HTERT RPE-1 (cell line): Measurements from ENCODE around the gene SLC30A4.
"Not testable (repeated sequence)": the region's sequence is repeated elsewhere in the genome, so short reads cannot be mapped to it uniquely, and the experiment has no call there.

Experiments used
- in situ Hi-C: fragments of 300-500 bp; cut with MboI; formaldehyde crosslinking; loops from 4 replicates; pipeline ENCODE4 v1.14.3; 2020; ENCODE audit warnings: low sequenced_read_pairs

Gene SLC30A4, protein sequence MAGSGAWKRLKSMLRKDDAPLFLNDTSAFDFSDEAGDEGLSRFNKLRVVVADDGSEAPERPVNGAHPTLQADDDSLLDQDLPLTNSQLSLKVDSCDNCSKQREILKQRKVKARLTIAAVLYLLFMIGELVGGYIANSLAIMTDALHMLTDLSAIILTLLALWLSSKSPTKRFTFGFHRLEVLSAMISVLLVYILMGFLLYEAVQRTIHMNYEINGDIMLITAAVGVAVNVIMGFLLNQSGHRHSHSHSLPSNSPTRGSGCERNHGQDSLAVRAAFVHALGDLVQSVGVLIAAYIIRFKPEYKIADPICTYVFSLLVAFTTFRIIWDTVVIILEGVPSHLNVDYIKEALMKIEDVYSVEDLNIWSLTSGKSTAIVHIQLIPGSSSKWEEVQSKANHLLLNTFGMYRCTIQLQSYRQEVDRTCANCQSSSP

DNA sequence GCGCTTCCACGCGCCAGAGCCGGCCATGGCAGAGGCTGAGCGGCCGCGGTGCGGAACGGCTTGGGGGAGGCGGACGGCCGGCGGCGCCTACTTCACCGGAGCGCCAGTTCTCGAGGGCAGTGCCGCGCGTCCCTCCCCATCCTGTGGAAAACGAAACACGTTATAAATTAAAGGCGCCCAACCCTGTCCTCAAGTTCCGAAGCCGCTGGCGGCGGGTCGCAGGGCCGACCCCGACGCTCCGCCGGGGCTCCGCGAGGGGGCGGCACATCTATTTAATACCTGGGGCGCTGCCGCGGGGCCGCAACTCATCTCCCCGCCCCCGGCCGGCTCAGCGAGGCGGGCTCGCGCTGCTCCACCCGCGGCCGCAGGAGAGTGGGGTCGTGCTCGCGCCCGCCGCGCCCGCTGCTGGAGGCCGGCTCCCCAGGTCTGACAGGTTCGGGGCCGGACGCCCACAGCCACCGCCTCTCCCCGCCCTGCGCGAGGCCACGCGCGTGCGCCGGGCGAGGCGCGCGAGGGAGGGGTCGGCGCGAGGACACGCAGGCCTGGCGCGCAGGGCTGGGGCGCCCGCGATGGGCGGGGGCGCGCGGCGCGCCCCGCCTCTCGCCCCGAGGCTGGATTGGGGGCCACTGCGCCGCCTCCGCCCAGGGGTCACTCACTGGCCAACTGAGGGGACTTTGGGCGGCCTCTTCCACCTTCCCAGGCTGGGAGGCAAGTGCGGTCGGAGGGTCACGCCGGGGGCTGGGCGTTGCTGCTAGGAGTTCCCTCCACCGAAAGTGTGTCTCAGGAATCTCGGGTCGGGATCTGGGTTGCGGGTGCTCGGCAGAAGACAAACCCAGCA lies at the start of gene SLC30A4:
Gene SLC30A4, minus strand, starts transcription at position 428 of the 838 bp plus-strand sequence. Its CDS starts 401 bp downstream, at position 27.
- in situ Hi-C loops: no loop called here

DNA sequence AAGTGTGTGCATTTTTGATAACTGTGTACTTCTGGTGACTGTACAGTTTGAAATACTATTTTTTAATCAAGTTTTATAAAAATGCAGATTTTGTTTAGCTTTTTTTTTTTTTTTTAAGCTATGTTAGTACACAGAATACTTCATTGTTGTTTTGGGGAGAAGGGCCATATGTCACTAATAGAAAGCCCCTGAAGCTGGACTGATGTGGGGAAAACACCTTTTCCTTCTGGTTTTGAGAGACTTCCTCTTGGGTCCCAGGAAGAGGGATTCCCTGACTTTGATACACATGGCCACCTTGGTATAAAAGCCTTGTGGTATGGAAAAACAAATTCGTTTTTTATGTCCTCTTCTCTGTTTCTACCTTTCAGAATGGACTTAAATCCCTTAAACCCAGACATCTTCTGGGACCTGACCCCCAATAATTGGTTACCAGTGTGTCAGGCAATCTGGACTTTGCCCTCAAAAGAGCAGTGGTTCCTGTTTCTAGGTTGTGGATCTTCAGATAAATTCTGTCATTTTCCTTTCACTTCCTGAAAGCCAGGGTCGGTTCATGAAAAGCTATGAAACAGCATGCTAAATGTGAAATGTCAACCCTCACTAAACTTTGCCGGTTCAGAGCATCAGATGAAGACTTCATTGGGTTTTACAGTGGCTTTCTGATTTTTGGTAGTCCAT lies 33.5 kb upstream of the SLC30A4 start:
- in situ Hi-C loops: no loop called here

DNA sequence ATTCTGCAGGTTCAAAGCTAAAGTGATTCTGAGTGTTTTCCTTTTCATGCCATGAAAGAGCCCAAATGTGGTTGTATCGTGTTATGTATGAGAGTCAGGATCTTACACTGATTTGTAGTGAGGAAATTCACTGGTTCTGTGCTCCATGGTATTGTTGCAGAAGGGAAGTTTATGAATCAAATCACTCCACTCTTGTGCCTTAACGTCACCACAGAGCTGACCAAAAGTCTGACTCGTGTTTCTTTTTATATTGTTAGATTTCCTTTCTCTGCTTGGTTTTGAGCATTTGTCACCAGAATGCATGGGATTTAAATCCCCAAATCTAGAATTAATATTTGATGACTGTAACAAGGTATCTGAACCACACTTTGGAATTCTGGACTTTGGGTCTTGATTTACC lies 29.1 kb upstream of the SLC30A4 start:
- in situ Hi-C loops: no loop called here

DNA sequence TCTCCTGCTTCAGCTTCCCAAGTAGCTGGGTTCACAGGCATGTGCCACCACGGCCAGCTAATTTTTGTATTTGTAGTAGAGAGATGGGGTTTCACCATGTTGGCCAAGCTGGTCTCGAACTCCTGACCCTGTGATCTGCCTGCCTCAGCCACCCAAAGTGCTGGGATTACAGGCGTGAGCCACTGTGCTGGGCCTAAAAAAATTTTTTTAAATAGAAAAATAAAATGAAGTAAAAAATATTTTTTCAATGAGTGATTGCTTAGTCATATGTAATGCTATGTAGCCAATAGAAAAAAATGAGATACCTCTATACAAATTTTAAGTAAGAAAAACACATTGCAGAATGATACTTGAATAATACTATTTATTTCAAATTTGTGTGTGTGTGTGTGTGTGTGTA lies 27.9 kb upstream of the SLC30A4 start:
- in situ Hi-C loops: no loop called here

DNA sequence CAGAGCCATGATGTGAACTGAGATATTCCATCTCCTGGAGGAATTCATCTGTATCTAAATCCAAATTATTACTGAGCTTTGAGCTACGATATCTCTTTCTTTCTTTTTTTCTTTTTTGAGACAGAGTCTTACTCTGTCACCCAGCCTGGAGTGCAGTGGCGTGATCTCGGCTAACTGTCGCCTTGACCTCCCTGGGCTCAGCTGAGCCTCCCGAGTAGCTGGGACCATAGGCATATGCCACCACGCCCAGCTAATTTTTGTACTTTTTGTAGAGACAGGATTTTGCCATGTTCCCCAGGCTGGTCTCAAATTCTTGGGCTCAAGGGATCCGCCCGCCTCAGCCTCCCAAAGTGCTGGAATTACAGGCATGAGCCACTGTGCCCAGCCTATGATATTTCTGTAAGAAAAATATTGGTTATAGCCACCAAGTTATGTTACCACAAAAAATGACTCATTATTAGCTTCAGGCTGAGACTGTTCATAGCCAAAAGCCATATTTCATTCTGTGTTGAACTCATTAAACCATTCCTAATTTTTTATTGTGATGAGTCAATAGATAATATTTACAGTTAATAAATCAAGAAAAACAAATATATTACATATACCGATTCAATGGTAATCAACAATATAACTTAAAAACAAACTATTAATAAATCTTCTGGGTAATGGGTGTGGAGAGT lies 27.1 kb upstream of the SLC30A4 start:
- in situ Hi-C loops: no loop called here

DNA sequence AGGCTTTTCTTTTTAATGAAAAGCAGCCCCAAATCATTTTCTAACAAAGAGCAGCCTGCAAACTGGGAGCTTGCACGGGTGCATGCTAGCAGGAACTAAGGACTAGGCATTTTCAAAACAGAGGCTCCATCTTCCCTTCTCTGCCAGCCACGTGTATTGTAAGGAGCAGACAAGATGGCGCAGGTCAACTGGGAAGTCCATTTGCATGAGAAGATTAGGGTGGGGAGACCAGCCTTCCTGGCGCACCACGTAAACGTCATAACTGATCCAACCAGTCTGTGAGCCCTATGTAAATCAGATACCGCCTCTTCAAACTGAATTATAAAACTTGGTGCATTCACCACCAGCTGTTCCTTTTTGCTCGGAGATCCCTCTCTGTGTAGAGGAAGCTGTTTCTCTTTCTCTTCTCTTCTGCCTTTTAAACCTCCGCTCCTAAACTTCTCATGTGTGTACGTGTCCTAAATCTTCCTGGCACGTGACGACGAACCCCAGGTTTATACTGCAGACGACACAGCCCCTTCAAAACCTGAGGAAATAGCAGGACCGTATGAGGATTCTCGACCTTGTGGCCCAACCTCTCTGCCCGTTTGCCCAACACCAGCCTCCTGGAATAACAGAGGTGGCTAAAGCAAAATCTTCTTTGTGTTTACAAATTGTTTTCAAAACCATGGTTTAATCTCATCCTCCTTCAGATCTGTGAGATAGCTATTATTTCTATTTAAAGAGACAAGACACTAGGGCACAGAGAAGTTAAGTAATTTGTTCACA lies 26.4 kb upstream of the SLC30A4 start:
- in situ Hi-C loops: no loop called here

DNA sequence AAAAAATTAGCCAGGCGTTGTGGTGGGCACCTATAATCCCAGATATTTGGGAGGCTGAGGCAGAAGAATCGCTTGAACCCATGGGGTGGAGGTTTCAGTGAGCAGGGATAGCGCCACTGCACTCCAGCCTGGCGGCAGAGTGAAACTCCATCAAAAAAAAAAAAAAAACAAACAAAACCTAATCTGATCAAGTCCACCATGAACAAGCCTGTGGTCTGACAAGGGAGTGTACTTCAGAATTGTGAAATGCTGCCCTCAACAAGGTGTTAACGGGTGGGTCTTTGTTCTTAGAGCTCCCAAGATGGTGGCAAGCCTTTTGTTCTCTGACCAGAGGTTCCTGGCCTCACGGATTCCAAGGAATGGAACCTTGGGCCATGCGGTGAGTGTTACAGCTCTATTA lies 24.2 kb upstream of the SLC30A4 start:
- in situ Hi-C loops: no loop called here

DNA sequence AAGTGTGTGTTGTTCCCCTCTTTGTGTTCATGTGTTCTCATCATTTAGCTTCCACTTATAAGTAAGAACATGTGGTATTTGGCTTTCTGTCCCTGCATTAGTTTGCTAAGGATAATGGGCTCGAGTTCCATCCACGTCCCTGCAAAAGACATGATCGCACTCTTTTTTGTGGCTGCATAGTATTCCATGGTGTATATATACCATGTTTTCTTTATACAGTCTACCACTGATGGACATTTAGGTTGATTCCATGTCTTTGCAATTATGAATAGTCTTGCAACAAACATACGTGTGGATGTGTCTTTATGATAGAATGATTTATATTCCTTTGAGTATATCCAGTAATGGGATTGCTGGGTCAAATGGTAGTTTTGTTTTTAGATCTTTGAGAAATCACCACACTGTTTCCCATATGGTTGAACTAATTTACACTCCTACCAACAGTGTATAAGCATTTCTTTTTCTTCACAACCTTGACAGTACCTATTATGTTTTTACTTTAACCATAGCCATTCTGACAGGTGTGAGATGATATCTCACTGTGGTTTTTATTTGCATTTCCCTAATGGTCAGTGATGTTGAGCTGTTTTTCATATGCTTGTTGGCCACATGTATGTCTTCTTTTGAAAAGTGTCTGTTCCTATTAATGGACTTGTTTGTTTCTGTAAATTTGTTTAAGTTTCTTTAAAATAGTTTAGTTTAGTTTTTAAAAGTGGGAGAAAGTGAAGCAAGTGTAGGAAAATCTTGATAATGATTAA lies 21.9 kb upstream of the SLC30A4 start:
- in situ Hi-C loops: no loop called here

DNA sequence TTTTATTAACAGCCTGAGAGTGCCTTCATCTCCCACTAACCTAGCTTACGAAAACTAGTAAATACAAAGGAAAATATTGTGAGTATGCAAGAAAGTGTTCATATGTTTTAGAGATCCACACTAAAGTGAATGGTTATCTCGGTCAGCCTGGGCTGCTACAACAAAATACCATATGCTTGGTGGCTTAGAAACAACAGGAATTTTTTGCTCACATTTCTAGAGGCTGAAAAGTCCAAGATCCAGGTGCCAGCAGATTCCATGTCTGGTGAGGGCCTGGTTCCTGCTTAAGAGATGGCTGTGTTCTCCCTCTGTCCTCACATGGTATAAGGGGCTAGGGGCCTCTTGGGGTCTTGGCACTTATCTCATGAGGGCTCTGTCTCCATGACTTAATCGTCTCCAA lies 20.5 kb upstream of the SLC30A4 start:
- in situ Hi-C loops: no loop called here

DNA sequence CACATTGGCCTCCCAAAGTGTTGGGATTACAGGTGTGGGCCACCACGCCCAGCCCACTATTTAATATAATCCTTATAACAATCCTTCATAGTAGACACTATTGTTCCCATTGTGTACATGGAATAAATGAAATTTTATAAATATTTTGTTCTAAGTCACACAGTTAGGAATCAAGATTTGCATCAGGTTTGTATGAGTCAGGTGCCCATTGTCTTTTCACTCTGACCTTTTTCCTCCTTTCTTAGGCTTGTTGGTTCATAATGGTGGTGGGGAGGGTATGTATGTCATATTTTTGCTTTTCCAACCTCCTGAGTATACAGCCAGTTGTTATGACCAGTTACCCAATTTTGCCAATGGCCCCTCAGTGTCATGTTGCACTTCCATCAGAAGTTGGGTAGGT lies 18.0 kb upstream of the SLC30A4 start:
- in situ Hi-C loops: no loop called here

DNA sequence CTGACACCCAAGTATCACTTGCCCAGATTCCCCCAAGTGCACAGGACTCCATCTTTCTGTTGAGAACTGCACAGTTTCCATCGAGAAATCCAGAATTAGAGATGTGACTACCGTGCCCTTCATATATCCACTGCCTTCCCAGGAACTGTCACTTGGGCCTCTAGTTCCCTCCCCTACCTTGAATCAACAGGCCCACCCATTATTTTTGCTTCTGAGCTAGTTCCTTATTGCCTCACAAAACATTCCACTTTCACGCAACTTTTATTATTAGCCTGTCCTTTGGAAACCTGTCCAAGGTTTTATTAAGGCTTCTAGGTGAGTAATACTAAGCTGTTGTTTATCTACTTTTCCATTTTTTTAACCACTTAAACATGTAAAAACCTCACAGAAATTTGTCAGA lies 17.1 kb upstream of the SLC30A4 start:
- in situ Hi-C loops: no loop called here

DNA sequence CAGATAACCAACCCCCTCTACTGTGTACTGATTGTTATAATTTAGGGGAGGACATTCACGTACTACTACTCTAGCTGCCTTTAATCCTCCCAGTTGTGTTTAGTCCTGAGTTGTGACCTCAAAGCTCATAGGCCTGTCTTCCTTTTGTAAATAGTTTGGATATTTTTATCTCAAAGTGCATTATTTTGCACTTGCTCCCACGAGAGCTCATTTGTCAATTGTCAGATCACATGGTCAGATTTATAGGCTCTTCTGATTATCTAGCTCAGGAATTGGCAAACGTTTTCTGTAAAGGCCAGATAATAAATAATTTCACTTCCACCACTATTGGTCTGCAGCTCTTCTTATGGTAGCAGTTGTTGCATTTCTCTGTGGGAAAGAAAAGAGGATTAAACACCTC lies 14.4 kb upstream of the SLC30A4 start:
- in situ Hi-C loops: no loop called here

DNA sequence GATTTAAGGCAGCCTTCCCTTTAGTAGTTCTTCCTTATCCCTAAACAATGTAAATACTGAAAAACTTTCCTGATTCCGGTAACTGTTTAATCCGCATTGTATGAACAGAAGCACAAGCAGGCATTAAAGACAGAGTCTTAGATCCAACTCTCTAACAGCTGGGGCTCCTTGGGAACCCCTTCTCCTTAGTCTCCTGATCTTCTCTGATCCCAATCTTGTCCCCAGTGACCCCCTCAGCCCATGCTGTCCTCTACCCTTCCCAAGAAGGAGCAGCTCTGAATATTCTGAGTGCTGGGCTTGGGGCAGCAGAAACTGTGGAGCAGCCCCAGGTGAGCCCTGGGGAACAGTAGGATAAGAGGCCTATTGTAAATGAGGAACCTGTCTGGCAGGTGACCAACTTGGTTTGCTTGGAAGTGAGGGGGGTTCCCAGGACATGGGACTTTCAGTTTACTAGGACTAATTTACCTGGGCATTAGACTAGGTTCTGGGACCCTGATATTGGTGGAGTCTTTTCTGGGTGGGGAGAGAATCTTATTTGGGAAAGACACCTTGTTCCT lies 13.0 kb upstream of the SLC30A4 start:
- in situ Hi-C loops: no loop called here

DNA sequence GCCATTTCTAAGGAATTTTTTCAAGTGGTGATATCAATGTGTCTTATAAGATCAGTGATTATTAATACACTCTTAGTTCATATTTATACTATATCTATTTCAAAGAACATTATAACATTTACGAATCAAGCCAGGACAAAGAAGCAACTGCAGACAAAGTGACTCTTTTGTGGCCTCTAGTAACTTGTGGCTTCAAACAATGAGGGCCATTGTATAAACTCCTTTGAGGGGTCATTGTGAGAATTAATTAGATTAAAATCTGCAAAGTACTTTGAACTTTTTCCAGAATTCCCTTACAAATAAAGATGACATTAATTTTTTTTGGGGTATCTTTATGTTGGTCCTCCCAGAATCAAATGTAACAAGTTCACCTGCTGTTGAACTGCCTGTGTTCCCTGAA lies 12.3 kb upstream of the SLC30A4 start:
- in situ Hi-C loops: no loop called here

DNA sequence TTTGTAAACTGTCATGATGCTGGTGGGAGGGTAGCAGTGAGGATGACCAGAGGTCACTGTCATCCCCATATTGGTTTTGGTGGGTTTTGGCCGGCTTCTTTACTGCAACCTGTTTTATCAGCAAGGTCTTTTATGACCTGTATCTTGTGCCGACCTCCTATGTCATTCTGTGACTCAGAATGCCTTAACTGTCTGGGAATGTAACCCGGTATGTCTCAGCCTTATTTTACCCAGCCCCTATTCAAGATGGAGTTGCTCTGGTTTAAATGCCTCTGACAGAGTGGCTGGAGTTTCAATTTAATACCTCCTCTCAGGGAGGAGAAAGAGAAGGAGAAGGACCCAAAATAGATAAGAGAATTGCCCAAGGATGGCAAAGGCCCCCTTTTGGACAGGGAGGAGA lies 10.3 kb upstream of the SLC30A4 start:
- in situ Hi-C loops: not testable (repeated sequence)

DNA sequence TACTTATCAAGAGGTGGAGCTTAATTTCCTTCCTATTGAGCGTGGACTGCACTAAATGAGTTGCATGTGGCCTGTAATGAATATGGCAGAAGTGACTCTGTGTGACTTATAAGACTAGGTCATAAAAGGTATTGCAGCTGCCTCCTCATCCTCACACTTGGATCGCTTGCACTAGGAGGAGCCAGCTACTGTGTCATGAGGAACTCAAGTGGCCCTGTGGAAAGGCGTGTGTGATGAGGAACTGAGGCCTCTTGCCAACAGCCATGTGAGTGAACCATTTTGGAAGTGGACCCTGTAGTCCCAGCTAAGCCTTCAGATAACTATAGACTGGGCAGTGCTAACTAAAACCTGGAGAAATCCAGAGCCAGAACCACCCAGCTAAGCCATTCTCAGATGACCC lies 7.1 kb upstream of the SLC30A4 start:
- in situ Hi-C loops: no loop called here

DNA sequence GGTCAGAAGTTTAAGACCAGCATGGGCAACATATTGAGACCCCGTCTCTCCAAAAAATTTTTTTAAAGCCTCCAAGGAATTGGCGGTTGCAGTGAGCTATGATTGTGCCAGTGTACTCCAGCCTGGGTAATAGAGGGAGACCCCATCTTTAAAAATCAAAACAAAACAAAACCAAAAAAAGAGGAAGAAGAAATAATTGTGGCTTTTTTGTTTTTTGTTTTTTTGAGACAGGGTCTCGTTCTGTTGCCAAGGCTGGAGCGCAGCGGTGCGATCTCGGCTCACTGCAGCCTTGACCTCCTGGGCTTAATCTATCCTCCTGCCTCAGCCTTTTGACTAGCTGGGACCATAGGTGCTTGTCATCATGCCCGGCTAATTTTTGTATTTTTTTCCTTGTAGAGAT lies 4.5 kb upstream of the SLC30A4 start:
- in situ Hi-C loops: no loop called here

DNA sequence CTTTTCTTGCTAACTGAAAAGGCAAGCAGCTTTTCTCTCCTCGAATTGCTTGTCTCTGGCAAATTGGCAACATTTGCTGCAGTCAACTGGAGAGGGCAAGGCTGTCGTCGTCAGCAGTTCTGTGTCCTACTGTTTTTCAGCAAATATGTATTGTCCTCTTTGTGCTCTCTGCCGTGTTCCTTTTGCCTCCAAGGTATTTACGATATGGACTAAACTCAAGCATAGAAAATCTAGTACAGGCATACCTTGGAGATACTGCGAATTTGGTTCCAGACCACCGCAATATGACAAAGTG lies 558 bp upstream of the SLC30A4 start:
- in situ Hi-C loops: no loop called here

DNA sequence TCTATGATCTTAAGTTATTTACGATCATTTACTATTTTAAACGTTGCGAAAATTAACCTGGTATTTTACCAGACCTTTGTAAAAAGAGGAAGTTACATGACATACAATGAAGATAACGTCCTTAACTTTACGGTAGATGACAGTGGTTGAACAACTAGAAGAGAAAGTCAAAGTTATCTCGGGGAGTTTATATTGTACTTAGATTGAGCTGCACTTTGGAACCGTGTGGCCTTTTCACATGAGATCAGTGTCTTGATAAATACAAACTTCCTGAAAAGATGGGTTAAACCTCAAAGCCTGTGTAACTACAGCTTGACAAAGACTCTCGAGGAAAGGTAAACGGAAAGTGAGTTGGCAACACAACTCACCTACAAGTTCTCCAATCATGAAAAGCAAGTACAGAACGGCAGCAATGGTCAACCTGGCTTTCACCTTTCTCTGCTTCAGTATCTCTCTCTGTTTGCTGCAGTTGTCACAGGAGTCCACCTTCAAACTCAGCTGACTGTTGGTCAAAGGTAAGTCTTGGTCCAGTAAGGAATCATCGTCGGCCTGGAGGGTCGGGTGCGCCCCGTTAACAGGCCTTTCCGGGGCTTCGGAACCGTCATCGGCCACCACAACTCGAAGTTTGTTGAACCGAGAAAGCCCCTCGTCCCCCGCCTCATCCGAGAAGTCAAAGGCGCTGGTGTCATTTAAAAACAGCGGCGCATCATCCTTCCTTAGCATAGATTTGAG lies 793 bp downstream of the SLC30A4 start:
- in situ Hi-C loops: no loop called here
